PC-3 (cell line): ENCODE measurements around the gene FMC1.

ENCODE experiments used
- EZH2 ChIP-seq: fragments of 300-600 bp; sonication (generic); IDR thresholded peaks from one replicate; pipeline ENCODE4 v1.6.1; 2017; ENCODE audit warnings: antibody characterized with exemption, mild to moderate bottlenecking, low read length; ENCODE audit not compliant: unreplicated experiment
- EZH2phosphoT487 ChIP-seq: fragments of 300-600 bp; sonication (generic); IDR thresholded peaks from 2 replicates; pipeline ENCODE4 v1.6.1; 2018; ENCODE audit warnings: mild to moderate bottlenecking, antibody characterized with exemption, low read length, borderline replicate concordance
- TF ChIP-seq, protein P1 (sequence below): fragments of 300-600 bp; sonication (generic); conservative IDR thresholded peaks from 2 replicates; pipeline ENCODE4 v1.5.1; 2017; ENCODE audit warnings: antibody characterized with exemption, low read depth, mild to moderate bottlenecking, low read length

DNA sequence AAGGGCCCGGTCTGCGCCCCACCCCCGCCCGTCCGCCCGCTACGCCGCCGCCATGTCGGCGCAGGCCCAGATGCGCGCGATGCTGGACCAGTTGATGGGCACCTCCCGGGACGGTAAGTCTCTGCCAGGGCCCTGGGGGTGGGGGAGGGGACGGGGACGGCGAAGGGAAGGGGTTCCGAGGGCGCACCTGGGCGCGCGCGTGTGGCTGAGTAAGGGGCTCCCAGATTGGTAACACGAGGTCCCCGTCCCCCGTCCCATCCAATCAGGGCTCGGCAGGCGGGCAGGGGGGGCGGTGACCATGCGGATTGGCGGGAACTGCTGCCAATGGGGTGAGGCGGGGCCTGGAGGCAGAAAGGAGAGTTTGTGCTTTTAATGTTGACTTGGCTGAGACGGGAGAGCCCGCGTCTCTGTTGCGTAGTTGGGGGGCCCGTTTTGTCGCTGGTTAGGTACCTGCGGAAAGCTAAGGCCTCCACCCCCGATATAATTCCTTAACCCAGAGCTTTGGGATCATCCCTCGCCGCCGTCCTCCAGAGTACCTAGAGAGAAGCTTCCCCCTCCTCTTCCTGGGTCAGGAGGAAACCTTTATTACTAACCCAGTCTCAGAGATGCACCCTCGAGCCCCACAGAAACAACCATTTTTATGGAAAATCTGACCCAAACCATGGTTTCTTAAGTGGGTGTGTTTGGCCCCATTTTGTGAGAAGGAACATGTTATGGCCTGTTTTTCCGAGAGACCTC is 19.2 kb downstream of the FMC1 start:
- TF ChIP-seq, protein P1, sequence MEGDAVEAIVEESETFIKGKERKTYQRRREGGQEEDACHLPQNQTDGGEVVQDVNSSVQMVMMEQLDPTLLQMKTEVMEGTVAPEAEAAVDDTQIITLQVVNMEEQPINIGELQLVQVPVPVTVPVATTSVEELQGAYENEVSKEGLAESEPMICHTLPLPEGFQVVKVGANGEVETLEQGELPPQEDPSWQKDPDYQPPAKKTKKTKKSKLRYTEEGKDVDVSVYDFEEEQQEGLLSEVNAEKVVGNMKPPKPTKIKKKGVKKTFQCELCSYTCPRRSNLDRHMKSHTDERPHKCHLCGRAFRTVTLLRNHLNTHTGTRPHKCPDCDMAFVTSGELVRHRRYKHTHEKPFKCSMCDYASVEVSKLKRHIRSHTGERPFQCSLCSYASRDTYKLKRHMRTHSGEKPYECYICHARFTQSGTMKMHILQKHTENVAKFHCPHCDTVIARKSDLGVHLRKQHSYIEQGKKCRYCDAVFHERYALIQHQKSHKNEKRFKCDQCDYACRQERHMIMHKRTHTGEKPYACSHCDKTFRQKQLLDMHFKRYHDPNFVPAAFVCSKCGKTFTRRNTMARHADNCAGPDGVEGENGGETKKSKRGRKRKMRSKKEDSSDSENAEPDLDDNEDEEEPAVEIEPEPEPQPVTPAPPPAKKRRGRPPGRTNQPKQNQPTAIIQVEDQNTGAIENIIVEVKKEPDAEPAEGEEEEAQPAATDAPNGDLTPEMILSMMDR: no peak
- TF ChIP-seq EZH2phosphoT487: no peak
- TF ChIP-seq EZH2: no peak
